GM12878 (cell line): ENCODE data around the gene UBAC2. TPM values are rescaled to one million over a fixed set of nuclear protein-coding genes. Genes with fewer than 3 reads are reported as not detected.

Source experiments
- BCL3 ChIP-seq: IDR thresholded peaks from 2 replicates; pipeline ENCODE4 v1.6.1; 2011; ENCODE audit warnings: borderline replicate concordance, low read depth, mild to moderate bottlenecking, moderate library complexity, low read length; ENCODE audit not compliant: insufficient read depth, poor library complexity, severe bottlenecking
- CHD1 ChIP-seq: IDR thresholded peaks from 2 replicates; pipeline ENCODE4 v1.6.1; 2012; ENCODE audit warnings: low read depth, low read length, improper control_type of control experiment
- CREM ChIP-seq: IDR thresholded peaks from 2 replicates; pipeline ENCODE4 v1.6.1; 2014; ENCODE audit warnings: antibody characterized with exemption, low read depth
- E4F1 ChIP-seq: fragments of 450-650 bp; IDR thresholded peaks from 2 replicates; pipeline ENCODE4 v1.6.1; 2018; ENCODE audit warnings: borderline replicate concordance, mild to moderate bottlenecking; ENCODE audit not compliant: partially characterized antibody
- EGR1 ChIP-seq, 2 experiments: IDR thresholded peaks; 1 replicate in 1 of 2; 2 replicates in 1 of 2; pipeline ENCODE4 v1.6.1; 2011 to 2012; ENCODE audit warnings: low read depth in 2 of 2, low read length in 2 of 2, borderline replicate concordance in 1 of 2, mild to moderate bottlenecking in 1 of 2, moderate library complexity in 1 of 2
- ELK1 ChIP-seq: IDR thresholded peaks from 2 replicates; pipeline ENCODE4 v1.6.1; 2012; ENCODE audit warnings: low read depth, low read length, improper control_type of control experiment
- HDAC6 ChIP-seq: fragments of 200-600 bp; sonication (generic); IDR thresholded peaks from one replicate; pipeline ENCODE4 v1.8.0; 2017; ENCODE audit warnings: antibody characterized with exemption; ENCODE audit not compliant: unreplicated experiment
- IRF4 ChIP-seq: IDR thresholded peaks from 2 replicates; pipeline ENCODE4 v1.6.1; 2011; ENCODE audit warnings: low read depth, low read length
- LARP7 ChIP-seq: fragments of 450-650 bp; IDR thresholded peaks from 2 replicates; pipeline ENCODE4 v1.6.1; 2017; ENCODE audit warnings: mild to moderate bottlenecking
- MAX ChIP-seq: IDR thresholded peaks from 2 replicates; pipeline ENCODE4 v1.6.1; 2012; ENCODE audit warnings: low read depth, low read length, improper control_type of control experiment
- PAX8 ChIP-seq: fragments of 450-650 bp; IDR thresholded peaks from 2 replicates; pipeline ENCODE4 v1.6.1; 2017; ENCODE audit warnings: mild to moderate bottlenecking, moderate library complexity
- POLR2AphosphoS2 ChIP-seq: IDR thresholded peaks from 2 replicates; pipeline ENCODE4 v1.6.1; 2011; ENCODE audit warnings: low read depth, mild to moderate bottlenecking, low read length, improper control_type of control experiment, moderate library complexity
- RELB ChIP-seq: fragments of 450-650 bp; IDR thresholded peaks from 2 replicates; pipeline ENCODE4 v1.6.1; 2017; ENCODE audit warnings: low read depth, mild to moderate bottlenecking, moderate library complexity
- RUNX3 ChIP-seq: IDR thresholded peaks from 2 replicates; pipeline ENCODE4 v1.6.1; 2012; ENCODE audit warnings: low read length, inconsistent platforms
- SMAD5 ChIP-seq: IDR thresholded peaks from 2 replicates; pipeline ENCODE4 v1.6.1; 2016; ENCODE audit warnings: antibody characterized with exemption, low read depth
- STAT1 ChIP-seq: fragments of 450-650 bp; conservative IDR thresholded peaks from 2 replicates; pipeline ENCODE4 v1.6.1; 2014; ENCODE audit warnings: antibody characterized with exemption, mild to moderate bottlenecking
- YBX1 ChIP-seq: fragments of 450-650 bp; IDR thresholded peaks from 2 replicates; pipeline ENCODE4 v1.6.1; 2016; ENCODE audit warnings: antibody characterized with exemption
- ZBTB4 ChIP-seq: fragments of 450-650 bp; formaldehyde crosslinking; IDR thresholded peaks from 2 replicates; pipeline ENCODE4 v1.4.0; 2022; ENCODE audit warnings: mild to moderate bottlenecking, moderate library complexity
- polyA plus RNA-seq, 11 experiments: library from polyadenylated mRNA; depleted of rRNA in 4 of 11; unstranded in 6 of 11; stranded (reverse) in 5 of 11; fragments of >200 nt; fragmentation: Nextera tagmentation in 4 of 11; fragmentation: Illumina TruSeq in 1 of 11; extraction: Ambion mirVana in 4 of 11; extraction: Trizol in 1 of 11; gene quantifications; 1 replicate in 1 of 11; 2 replicates in 10 of 11; pipeline versions ENCODE4 v1.2.1 to v1.2.3, GENCODE V29; 2011 to 2016; ENCODE audit warnings: inconsistent platforms in 2 of 11, missing spikeins in 2 of 11, low read depth in 1 of 11
- total RNA-seq, 4 experiments: library from RNA; depleted of rRNA in 3 of 4; stranded (reverse); fragments of >200 nt in 3 of 4; fragmentation: Illumina TruSeq in 1 of 4; extraction: Trizol in 1 of 4; gene quantifications; 2 replicates each; pipeline versions ENCODE4 v1.2.1 to v1.2.3, GENCODE V29; 2013 to 2021

Gene UBAC2
- total and polyA plus RNA-seq, 10 of the 15 experiments (the other 5 are each of a cell fraction or from before 2014, with no cell fraction given), result 3.0 to 54.6 (median 17.4) TPM

GRCh38 chr13:99425485-99426341 is 225.1 kb downstream of the UBAC2 start (continued):
- TF ChIP-seq BCL3 (peak; percentile 95), CHD1 (no peak), RUNX3 (no peak), ZBTB4 (CRISPR knock-in tag) (no peak), YBX1 (no peak), PAX8 (no peak), EGR1 (IDR thresholded peaks at IDR 0.05; ENCODE audit: borderline replicate concordance in 1 of 2, low read depth in 2 of 2, low read length in 2 of 2) (no peak), HDAC6 (no peak), SMAD5 (no peak), MAX (no peak), STAT1 (no peak), POLR2AphosphoS2 (no peak), CREM (peak; percentile 74; the same call in 1 of the 2 replicates), LARP7 (peak; percentile 22; the same call in 1 of the 2 replicates), IRF4 (no peak), E4F1 (no peak), ELK1 (no peak), RELB (peak; percentile 80)
